Pancreas (tissue), 10 donors: Measurements from ENCODE around the gene DMRT2. TPM values are rescaled to one million over a fixed set of nuclear protein-coding genes. Genes with fewer than 3 reads are reported as not detected.

Experiments used
- ATAC-seq, 4 donors: fragments of 200-7000 bp; cut with Tn5 transposase; one replicate each; pipeline versions ENCODE4 v1.8.0 to v1.9.1; 2020; ENCODE audit warnings: mild to moderate bottlenecking in 4 of 4, moderate library complexity in 4 of 4
- DNase-seq, 6 donors: peaks; one replicate each; pipeline ENCODE4 v3.0.0-alpha.2; 2020
- FAIRE-seq: peaks from 2 replicates; lab custom pipeline; 2012; peaks lifted over from hg19 to GRCh38; lab: Jason Lieb, UNC
- H3K27ac ChIP-seq, 4 donors: fragments of 200-600 bp; sonication (generic); 1 replicate in 3 of 4; 2 replicates in 1 of 4; pipeline versions ENCODE4 v1.5.0 to v1.8.0; 2020
- H3K27me3 ChIP-seq, 4 donors: fragments of 200-600 bp; one replicate each; pipeline ENCODE4 v1.8.0; 2021
- H3K36me3 ChIP-seq, 3 donors: fragments of 200-600 bp; sonication (generic) in 1 of 3; one replicate each; pipeline versions ENCODE4 v1.5.0 to v1.8.0; 2020 to 2021
- H3K4me1 ChIP-seq, 3 donors: fragments of 200-600 bp; one replicate each; pipeline ENCODE4 v1.8.0; 2021
- H3K4me3 ChIP-seq, 4 donors: fragments of 200-600 bp; sonication (generic) in 2 of 4; one replicate each; pipeline versions ENCODE4 v1.5.0 to v1.8.0; 2020 to 2021
- H3K9me3 ChIP-seq, 4 donors: fragments of 200-600 bp; one replicate each; pipeline ENCODE4 v1.8.0; 2021
- CTCF ChIP-seq, 4 donors: fragments of 200-600 bp; sonication (generic) in 3 of 4; IDR thresholded peaks; one replicate each; pipeline versions ENCODE4 v1.5.0 to v1.8.0; 2021; ENCODE audit warnings: antibody characterized with exemption in 4 of 4
- WGBS, 2 donors: extraction: QIAGEN DNeasy Blood & Tissue Kit; methylation state at CpG; one replicate each; pipeline ENCODE4 v1.1.7; 2013; 5-methylcytosine and 5-hydroxymethylcytosine counted together
- intact Hi-C, 3 donors: fragments of 100-400 bp; cut with DNase I; formaldehyde crosslinking; loops; one replicate each; pipeline versions ENCODE4 v1.11.1 to v1.14.2; 2022
- polyA plus RNA-seq, 2 donors: library from polyadenylated mRNA; stranded (reverse); fragments of 200-250 nt; gene quantifications; one replicate each; pipeline ENCODE4 v1.2.3, GENCODE V29; 2013
- total RNA-seq, 6 donors: library from RNA; stranded (reverse); fragmentation: NEBNext Ultra II Directional in 4 of 6; extraction: Animal tissue kit (Norgen Biotek cat#: 25700) in 4 of 6; gene quantifications; one replicate each; pipeline versions ENCODE4 v1.2.1 to v1.2.4, GENCODE V29; 2021 to 2023
- donor health status: healthy with polysubstance abuse.
- donor health status: DM: no; HTN: no; CAD: no; lungs with moderate emphysema.
- donor health status: DM: no; HTN: no; CAD: no.
- donor health status: control.
- donor health status: control.
- donor health status: Bipolar disorder and iron deficiency.
- donor health status: DM: yes; HTN: yes; CAD: no.
- donor health status: DM: no; HTN: no; CAD: no.
- donor health status: DM: no; HTN: no; CAD: no.
- donor health status: DM: yes; HTN: yes; CAD: no.

Gene DMRT2
- total RNA-seq (under 1 TPM in 1 of 6 donors, not detected in 5; 0.14 TPM), polyA plus RNA-seq (under 1 TPM in 1 of 2 donors, not detected in 1; 0.07 TPM)

- no peaks in the 10 kb centered on the region for H3K36me3 ChIP-seq
- intact Hi-C loops = no loop called here
- 4% methylated on average over 44 to 48 of the region's 48 CpGs for WGBS, 2 donors
- H3K27ac ChIP-seq = no peak within 1 kb of the TSS
- peaks cover 0 to 12% (median 9%) of the 10 kb centered on the region in 3 donors for H3K4me1 ChIP-seq
- no peak for TF ChIP-seq CTCF (IDR thresholded peaks at IDR 0.05)
- ATAC-seq (peak; percentile 91 to 97 (median 96)), FAIRE-seq (no peak), DNase-seq (peak; percentile 80 to 94 (median 87))
- no peaks in the 10 kb centered on the region for H3K9me3 ChIP-seq
- H3K4me3 ChIP-seq = peak within 1 kb of the TSS in 1 of 4 donors; percentile 37
- H3K27me3 ChIP-seq = peaks cover 14 to 82% (median 24%) of the 10 kb centered on the region in 4 donors
Measured at GRCh38 chr9:1050125-1050895, at the start of gene DMRT2. Gene DMRT2 (plus strand): TSS chr9:1050357. CDS start chr9:1051614, 1,257 bp downstream.

- TF ChIP-seq CTCF (IDR thresholded peaks at IDR 0.05) = no peak
- intact Hi-C loops = loop anchor here in 1 of 3 donors (10.0 kb wide), 1 partner anchor 107 kb away; no protein-coding TSS in a partner anchor
- FAIRE-seq (no peak), ATAC-seq (no peak), DNase-seq (no peak)
- H3K4me3 ChIP-seq = no peak overlapping the region
- H3K27me3 ChIP-seq = peaks cover 0 to 13% (median 1%) of the 10 kb centered on the region in 4 donors
- H3K4me1 ChIP-seq = no peaks in the 10 kb centered on the region
- WGBS, 2 donors = 68 to 83% methylated on average over 4 of the region's 4 CpGs
- H3K9me3 ChIP-seq = no peaks in the 10 kb centered on the region
- H3K27ac ChIP-seq = no peak overlapping the region
- no peaks in the 10 kb centered on the region for H3K36me3 ChIP-seq
Measured at GRCh38 chr9:1001838-1002237, 48.3 kb upstream of the DMRT2 start.

- FAIRE-seq = no peak
- intact Hi-C loops = loop anchor here in 1 of 3 donors (10.0 kb wide), 1 partner anchor 108 kb away; no protein-coding TSS in a partner anchor
- Histone ChIP-seq H3K27me3 (peaks cover 0 to 13% (median 1%) of the 10 kb centered on the region in 4 donors), H3K9me3 (no peaks in the 10 kb centered on the region), H3K36me3 (no peaks in the 10 kb centered on the region), H3K4me1 (no peaks in the 10 kb centered on the region), H3K4me3 (no peak overlapping the region), H3K27ac (no peak overlapping the region)
- no peak for TF ChIP-seq CTCF (IDR thresholded peaks at IDR 0.05)
- 81 to 90% methylated on average over 2 of the region's 2 CpGs for WGBS, 2 donors
- no peak for ATAC-seq
- DNase-seq = no peak
Measured at GRCh38 chr9:1002678-1003077, 47.5 kb upstream of the DMRT2 start.

- Histone ChIP-seq H3K27ac (no peak overlapping the region), H3K4me3 (no peak overlapping the region), H3K27me3 (peaks cover 0 to 18% (median 7%) of the 10 kb centered on the region in 4 donors), H3K4me1 (no peaks in the 10 kb centered on the region), H3K9me3 (no peaks in the 10 kb centered on the region), H3K36me3 (no peaks in the 10 kb centered on the region)
- FAIRE-seq (no peak), ATAC-seq (peak in 3 of 4 donors; percentile 57 to 82 (median 66)), DNase-seq (peak in 2 of 6 donors; percentile 19 to 20)
- WGBS, 2 donors = 24 to 33% methylated on average over 10 of the region's 10 CpGs
- peak in 1 of 4 donors; percentile 36 for TF ChIP-seq CTCF (IDR thresholded peaks at IDR 0.05)
- intact Hi-C loops = loop anchor here in 2 of 3 donors (5.0 to 10.0 kb wide), 2 partner anchors 110 to 113 kb away; no protein-coding TSS in a partner anchor
Measured at GRCh38 chr9:1005043-1005667, 45.0 kb upstream of the DMRT2 start.
